ENCODE measurements around the gene ISCA2.

The ISCA2 gene

DNA sequence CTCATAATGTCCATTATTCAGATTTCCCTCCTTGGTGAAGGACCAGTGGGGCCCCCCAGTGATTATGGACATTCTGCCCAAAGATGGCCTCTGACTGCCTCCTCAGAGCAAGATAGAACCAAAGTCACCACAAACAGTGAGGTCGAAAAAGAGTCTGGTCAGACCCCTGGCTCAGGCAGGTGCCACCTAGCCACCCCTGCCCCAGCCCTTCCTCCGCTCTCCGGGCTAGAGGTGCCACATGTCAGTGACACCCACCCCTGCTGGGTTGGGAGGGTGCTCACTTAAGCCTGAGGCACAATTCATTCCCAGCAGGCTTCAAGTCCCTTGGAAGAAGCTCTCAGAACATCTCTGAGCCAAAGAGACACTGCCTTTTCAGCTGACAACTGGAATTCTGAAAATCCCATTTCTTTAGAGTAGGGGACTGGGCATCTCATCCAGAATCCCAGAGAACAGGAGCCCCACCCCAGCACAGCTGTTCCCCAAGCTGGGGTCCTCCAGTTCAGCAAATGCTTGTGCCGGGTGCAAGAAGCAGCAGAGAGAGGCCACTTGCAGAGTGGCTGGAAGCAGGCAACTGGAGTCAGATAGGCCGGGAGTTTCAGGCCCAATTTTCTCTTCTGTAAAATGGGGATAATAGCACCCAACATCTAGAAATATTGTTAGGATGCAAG lies 50.3 kb downstream of the ISCA2 start:
- Histone ChIP-seq H3K9ac (no peak overlapping the region), H3K4me1 (no peaks in the 10 kb centered on the region), H3K9me3 (ENCODE audit: control insufficient read depth, low read length) (no peaks in the 10 kb centered on the region), H3K4me3 (ENCODE audit: low read depth, low read length) (no peak overlapping the region), H3K27ac (no peak overlapping the region), H3K27me3 (ENCODE audit: control insufficient read depth, insufficient read depth, low read length) (no peaks in the 10 kb centered on the region), H3K36me3 (ENCODE audit: control insufficient read depth, insufficient read depth, low read length) (no peaks in the 10 kb centered on the region), H3K4me2 (ENCODE audit: low read length) (no peak overlapping the region), H3K79me2 (no peaks in the 10 kb centered on the region), H2AFZ (no peak overlapping the region)
- TF ChIP-seq, protein P1, sequence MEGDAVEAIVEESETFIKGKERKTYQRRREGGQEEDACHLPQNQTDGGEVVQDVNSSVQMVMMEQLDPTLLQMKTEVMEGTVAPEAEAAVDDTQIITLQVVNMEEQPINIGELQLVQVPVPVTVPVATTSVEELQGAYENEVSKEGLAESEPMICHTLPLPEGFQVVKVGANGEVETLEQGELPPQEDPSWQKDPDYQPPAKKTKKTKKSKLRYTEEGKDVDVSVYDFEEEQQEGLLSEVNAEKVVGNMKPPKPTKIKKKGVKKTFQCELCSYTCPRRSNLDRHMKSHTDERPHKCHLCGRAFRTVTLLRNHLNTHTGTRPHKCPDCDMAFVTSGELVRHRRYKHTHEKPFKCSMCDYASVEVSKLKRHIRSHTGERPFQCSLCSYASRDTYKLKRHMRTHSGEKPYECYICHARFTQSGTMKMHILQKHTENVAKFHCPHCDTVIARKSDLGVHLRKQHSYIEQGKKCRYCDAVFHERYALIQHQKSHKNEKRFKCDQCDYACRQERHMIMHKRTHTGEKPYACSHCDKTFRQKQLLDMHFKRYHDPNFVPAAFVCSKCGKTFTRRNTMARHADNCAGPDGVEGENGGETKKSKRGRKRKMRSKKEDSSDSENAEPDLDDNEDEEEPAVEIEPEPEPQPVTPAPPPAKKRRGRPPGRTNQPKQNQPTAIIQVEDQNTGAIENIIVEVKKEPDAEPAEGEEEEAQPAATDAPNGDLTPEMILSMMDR (IDR thresholded peaks at IDR 0.05): no peak

DNA sequence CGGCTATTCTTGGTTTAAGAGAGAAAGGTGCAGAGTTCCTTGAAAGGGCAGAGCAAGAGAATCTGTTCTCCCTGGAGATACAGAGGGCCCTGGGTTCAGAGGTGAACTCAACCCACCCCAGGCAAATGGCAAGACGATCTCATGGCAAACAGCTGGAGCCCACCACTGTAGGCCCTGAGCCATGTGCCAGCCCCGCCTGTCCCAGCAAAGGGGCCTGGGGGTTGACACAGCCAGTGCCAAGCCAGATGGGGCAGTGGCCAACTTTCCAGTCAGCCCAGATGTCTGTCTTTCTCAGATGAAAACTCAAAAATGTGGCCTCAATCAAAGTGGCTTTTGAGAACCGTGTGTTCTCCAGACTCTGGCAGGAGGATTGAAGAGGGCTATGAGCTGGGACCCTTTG lies 51.8 kb downstream of the ISCA2 start:
- Histone ChIP-seq H3K9me3 (ENCODE audit: control insufficient read depth, low read length) (no peaks in the 10 kb centered on the region), H3K9ac (no peak overlapping the region), H3K4me1 (no peaks in the 10 kb centered on the region), H3K79me2 (no peaks in the 10 kb centered on the region), H3K36me3 (ENCODE audit: control insufficient read depth, insufficient read depth, low read length) (no peaks in the 10 kb centered on the region), H3K4me2 (ENCODE audit: low read length) (no peak overlapping the region), H3K27me3 (ENCODE audit: control insufficient read depth, insufficient read depth, low read length) (no peaks in the 10 kb centered on the region), H3K4me3 (ENCODE audit: low read depth, low read length) (no peak overlapping the region), H3K27ac (no peak overlapping the region), H2AFZ (no peak overlapping the region)
- TF ChIP-seq, protein P1 (IDR thresholded peaks at IDR 0.05): no peak

DNA sequence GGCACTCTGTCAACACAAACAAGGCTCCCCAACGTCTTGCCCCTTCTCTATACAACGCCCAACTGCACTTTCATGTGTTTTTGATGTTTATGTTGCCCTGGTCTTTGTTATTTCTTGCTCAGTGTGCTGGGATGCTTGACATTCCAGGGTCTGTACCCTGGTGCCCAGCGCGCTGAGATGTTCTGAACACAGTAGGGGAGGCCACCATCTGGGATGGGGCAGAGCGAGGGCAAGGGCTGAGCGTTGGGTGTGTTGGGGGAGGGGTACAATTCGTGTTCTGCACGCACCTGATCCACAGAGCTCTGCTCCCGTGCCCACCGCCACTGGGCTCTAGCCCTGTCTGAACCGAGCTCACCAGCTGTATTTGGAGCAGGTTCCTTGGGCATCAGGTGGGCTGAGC lies 52.9 kb downstream of the ISCA2 start:
- H3K27me3 ChIP-seq (ENCODE audit: control insufficient read depth, insufficient read depth, low read length): no peaks in the 10 kb centered on the region
- no peaks in the 10 kb centered on the region for H3K9me3 ChIP-seq (ENCODE audit: control insufficient read depth, low read length)
- H3K9ac ChIP-seq: no peak overlapping the region
- H3K4me3 ChIP-seq (ENCODE audit: low read depth, low read length): no peak overlapping the region
- H3K36me3 ChIP-seq (ENCODE audit: control insufficient read depth, insufficient read depth, low read length): no peaks in the 10 kb centered on the region
- no peak overlapping the region for H3K27ac ChIP-seq
- H3K4me2 ChIP-seq (ENCODE audit: low read length): no peak overlapping the region
- H3K79me2 ChIP-seq: no peaks in the 10 kb centered on the region
- TF ChIP-seq, protein P1 (IDR thresholded peaks at IDR 0.05): no peak
- no peaks in the 10 kb centered on the region for H3K4me1 ChIP-seq
- H2AFZ ChIP-seq: no peak overlapping the region

Data from parathyroid adenoma (tissue), 2 donors.